ENCODE results near the gene ARID1A. TPM values are rescaled to one million over a fixed set of nuclear protein-coding genes. Genes with fewer than 3 reads are reported as not detected.
A peak's percentile ranks its signal among the peaks of the same experiment; 100 is the strongest.

The ARID1A gene
- total and polyA plus RNA-seq, 2 experiments from 2014 or later: 8.2 to 13.4 TPM

GRCh38 chr1:26789931-26790330 is 94.1 kb downstream of the ARID1A start:
- 76 to 78% methylated on average over 4 of the region's 4 CpGs for WGBS, 2 experiments (ENCODE audit: low coverage in 1 of 2, low lambda C conversion rate in 2 of 2, missing lambda C conversion rate in 2 of 2)
- Histone ChIP-seq H3K27me3 (replicated peaks; ENCODE audit: insufficient read depth) (no peaks in the 10 kb centered on the region), H3K9me2 (ENCODE audit: insufficient read depth) (no peaks in the 10 kb centered on the region), H3K9ac (peak overlapping the region; percentile 22; the same call in 1 of the 2 replicates), H3K4me1 (ENCODE audit: insufficient read depth) (peaks cover 28% of the 10 kb centered on the region), H3K9me3 (ENCODE audit: low read depth) (no peaks in the 10 kb centered on the region), H3K4me2 (ENCODE audit: unreplicated experiment) (no peak overlapping the region), H3F3A (ENCODE audit: insufficient read depth) (peaks cover 34% of the 10 kb centered on the region), H2AFZ (no peak overlapping the region), H3K79me2 (ENCODE audit: insufficient read depth) (peaks cover 9% of the 10 kb centered on the region; the same call in 1 of the 2 replicates), H3K27ac (no peak overlapping the region), H3K4me3 (no peak overlapping the region), H4K20me1 (ENCODE audit: insufficient read depth) (no peaks in the 10 kb centered on the region), H3K36me3 (ENCODE audit: low read depth) (peaks cover 5% of the 10 kb centered on the region; the same call in 1 of the 2 replicates)
- in situ Hi-C loops (cut with MboI): loop anchor here (5.0 to 10.0 kb wide), 2 partner anchors 95 to 183 kb away; partner anchors contain the start of gene ARID1A
- TF ChIP-seq EZH2 (IDR thresholded peaks at IDR 0.05; ENCODE audit: insufficient read depth, poor library complexity, severe bottlenecking) (no peak), EZH2phosphoT487 (IDR thresholded peaks at IDR 0.05; ENCODE audit: insufficient read depth, low read depth) (no peak)
- DNase-seq: no peak

- Histone ChIP-seq H3K4me2 (ENCODE audit: unreplicated experiment) (no peak overlapping the region), H3F3A (ENCODE audit: insufficient read depth) (peaks cover 28% of the 10 kb centered on the region), H3K27ac (no peak overlapping the region), H3K79me2 (ENCODE audit: insufficient read depth) (peaks cover 9% of the 10 kb centered on the region; the same call in 1 of the 2 replicates), H3K36me3 (ENCODE audit: low read depth) (peaks cover 7% of the 10 kb centered on the region; the same call in 1 of the 2 replicates), H4K20me1 (ENCODE audit: insufficient read depth) (no peaks in the 10 kb centered on the region), H3K4me1 (ENCODE audit: insufficient read depth) (peaks cover 24% of the 10 kb centered on the region), H3K27me3 (replicated peaks; ENCODE audit: insufficient read depth) (no peaks in the 10 kb centered on the region), H2AFZ (no peak overlapping the region), H3K4me3 (no peak overlapping the region), H3K9ac (no peak overlapping the region), H3K9me2 (ENCODE audit: insufficient read depth) (no peaks in the 10 kb centered on the region), H3K9me3 (ENCODE audit: low read depth) (no peaks in the 10 kb centered on the region)
- DNase-seq: no peak
- in situ Hi-C loops (cut with MboI): loop anchor here (5.0 kb wide), 1 partner anchor 183 kb away; no protein-coding TSS in a partner anchor
- TF ChIP-seq EZH2phosphoT487 (IDR thresholded peaks at IDR 0.05; ENCODE audit: insufficient read depth, low read depth) (no peak), EZH2 (IDR thresholded peaks at IDR 0.05; ENCODE audit: insufficient read depth, poor library complexity, severe bottlenecking) (no peak)
- WGBS, 2 experiments (ENCODE audit: low coverage in 1 of 2, low lambda C conversion rate in 2 of 2, missing lambda C conversion rate in 2 of 2): 74 to 86% methylated on average over 5 of the region's 5 CpGs
These were observed 94.7 kb downstream of the ARID1A start for GRCh38 chr1:26790551-26790953.

- in situ Hi-C loops (cut with MboI): loop anchor here (5.0 kb wide), 1 partner anchor 184 kb away; no protein-coding TSS in a partner anchor
- peaks cover 22% of the 10 kb centered on the region for H3F3A ChIP-seq (ENCODE audit: insufficient read depth)
- H3K36me3 ChIP-seq (ENCODE audit: low read depth): peaks cover 7% of the 10 kb centered on the region; the same call in 1 of the 2 replicates
- no peak overlapping the region for H3K27ac ChIP-seq
- H2AFZ ChIP-seq: no peak overlapping the region
- no peak overlapping the region for H3K4me2 ChIP-seq (ENCODE audit: unreplicated experiment)
- H3K4me1 ChIP-seq (ENCODE audit: insufficient read depth): peaks cover 18% of the 10 kb centered on the region
- no peak overlapping the region for H3K9ac ChIP-seq
- no peaks in the 10 kb centered on the region for H3K27me3 ChIP-seq (replicated peaks; ENCODE audit: insufficient read depth)
- 50 to 60% methylated on average over 6 of the region's 6 CpGs for WGBS, 2 experiments (ENCODE audit: low coverage in 1 of 2, low lambda C conversion rate in 2 of 2, missing lambda C conversion rate in 2 of 2)
- H3K9me2 ChIP-seq (ENCODE audit: insufficient read depth): no peaks in the 10 kb centered on the region
- peaks cover 9% of the 10 kb centered on the region; the same call in 1 of the 2 replicates for H3K79me2 ChIP-seq (ENCODE audit: insufficient read depth)
- H3K9me3 ChIP-seq (ENCODE audit: low read depth): no peaks in the 10 kb centered on the region
- no peak overlapping the region for H3K4me3 ChIP-seq
- DNase-seq: no peak
- no peaks in the 10 kb centered on the region for H4K20me1 ChIP-seq (ENCODE audit: insufficient read depth)
- TF ChIP-seq EZH2 (IDR thresholded peaks at IDR 0.05; ENCODE audit: insufficient read depth, poor library complexity, severe bottlenecking) (no peak), EZH2phosphoT487 (IDR thresholded peaks at IDR 0.05; ENCODE audit: insufficient read depth, low read depth) (no peak)
These were observed 95.3 kb downstream of the ARID1A start for GRCh38 chr1:26791148-26791547.

DNA sequence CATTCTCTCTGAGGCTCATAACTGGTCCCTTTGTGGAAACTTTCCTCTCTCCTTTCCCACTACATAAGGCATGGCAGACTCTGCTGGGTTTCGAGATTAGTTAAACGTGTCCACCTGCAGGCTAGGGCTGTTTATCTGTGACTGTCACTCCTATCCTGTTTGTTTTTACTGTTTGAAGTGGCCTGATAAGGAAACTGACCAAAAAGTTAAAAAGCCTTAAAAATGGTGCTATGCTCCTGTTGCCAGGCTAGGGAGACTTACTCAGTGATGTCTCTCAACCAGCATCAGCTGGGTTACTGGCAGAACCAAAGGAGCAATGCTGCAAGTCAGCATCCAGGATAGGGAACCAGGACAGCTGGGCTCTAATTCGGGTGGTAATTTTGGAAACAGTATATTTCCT is 95.8 kb downstream of the ARID1A start:
- WGBS, 2 experiments (ENCODE audit: low coverage in 1 of 2, low lambda C conversion rate in 2 of 2, missing lambda C conversion rate in 2 of 2): 78 to 84% methylated on average over 3 of the region's 3 CpGs

More for the DNA sequence above, 95.8 kb downstream of the ARID1A start:
- in situ Hi-C loops (cut with MboI): loop anchor here (5.0 kb wide), 1 partner anchor 184 kb away; no protein-coding TSS in a partner anchor
- no peak for TF ChIP-seq EZH2 (IDR thresholded peaks at IDR 0.05; ENCODE audit: insufficient read depth, poor library complexity, severe bottlenecking)
- no peak for TF ChIP-seq EZH2phosphoT487 (IDR thresholded peaks at IDR 0.05; ENCODE audit: insufficient read depth, low read depth)
- Histone ChIP-seq H2AFZ (no peak overlapping the region), H3K4me2 (ENCODE audit: unreplicated experiment) (no peak overlapping the region), H3K9me3 (ENCODE audit: low read depth) (no peaks in the 10 kb centered on the region), H3K27ac (no peak overlapping the region), H3K79me2 (ENCODE audit: insufficient read depth) (peaks cover 9% of the 10 kb centered on the region; the same call in 1 of the 2 replicates), H3K27me3 (replicated peaks; ENCODE audit: insufficient read depth) (no peaks in the 10 kb centered on the region), H3K9me2 (ENCODE audit: insufficient read depth) (no peaks in the 10 kb centered on the region), H3K9ac (no peak overlapping the region), H3K4me3 (no peak overlapping the region), H3K4me1 (ENCODE audit: insufficient read depth) (peaks cover 13% of the 10 kb centered on the region), H4K20me1 (ENCODE audit: insufficient read depth) (no peaks in the 10 kb centered on the region), H3F3A (ENCODE audit: insufficient read depth) (peaks cover 17% of the 10 kb centered on the region), H3K36me3 (ENCODE audit: low read depth) (peaks cover 7% of the 10 kb centered on the region; the same call in 1 of the 2 replicates)
- no peak for DNase-seq
